Heart left ventricle (tissue), 13 donors: ENCODE measurements around the gene EIF2S3.

ENCODE experiments used
- POLR2A ChIP-seq, 2 donors: fragments of 450-650 bp; IDR thresholded peaks; one replicate each; pipeline ENCODE4 v1.6.1; 2017; ENCODE audit warnings: antibody characterized with exemption in 2 of 2, mild to moderate bottlenecking in 2 of 2, moderate library complexity in 2 of 2
- TF ChIP-seq, protein P1 (sequence below), 12 donors: fragments of 200-600 bp; sonication (generic) in 4 of 12; IDR thresholded peaks; one replicate each; pipeline versions ENCODE4 v1.5.0 to v1.8.0; 2018 to 2022; ENCODE audit warnings: antibody characterized with exemption in 12 of 12, mild to moderate bottlenecking in 5 of 12
- donor health status: ischemic (EF 13 %, LVEDD 7.1; RV severe dilation, severe dysfunction).
- donor health status: DM: no; HTN: yes; CAD: no.
- donor health status: DM: no; HTN: no; CAD: no.
- donor health status: ischemic (EF 25% LVEDD 6.9; RV normal size, moderate dysfunction).
- donor health status: ischemic (EF 25% LVEDD 5.7; RV mildly dilated, moderate dysfunction).
- donor health status: ischemic (EF 35%, LVEDD 5.7; RV mildly dilated, moderate dysfunction).
- donor health status: nonischemic (EF 11% LVEDD 7.7; RV severe dilation, severe dysfunction).
- donor health status: DM: yes; HTN: yes; CAD: no.
- donor health status: PGD.
- donor health status: ischemic (EF 29% LVEDD 5.4; RV normal size, mild dysfunction).
- donor health status: nonischemic (EF 23%, LVEDD 6.1; RV moderate dilation, normal function).

DNA sequence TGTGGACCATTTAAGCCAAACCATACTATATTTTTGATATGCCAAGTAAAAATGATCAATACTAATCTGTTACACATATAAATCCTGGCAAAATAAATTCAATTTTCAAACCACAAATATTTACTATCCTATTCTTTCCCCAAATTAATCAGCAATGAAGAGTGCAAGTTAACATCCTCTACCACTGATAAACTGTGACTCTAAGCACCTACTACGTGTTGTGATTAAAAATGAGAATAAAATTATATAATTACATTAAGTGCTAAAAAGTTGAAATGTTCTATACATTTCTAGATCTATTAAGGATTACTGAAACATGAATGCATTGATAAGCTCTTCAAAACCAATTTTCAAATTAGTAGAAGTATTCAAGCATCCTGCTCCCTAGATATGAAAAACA is 31.2 kb upstream of the EIF2S3 start:
- TF ChIP-seq, protein P1, sequence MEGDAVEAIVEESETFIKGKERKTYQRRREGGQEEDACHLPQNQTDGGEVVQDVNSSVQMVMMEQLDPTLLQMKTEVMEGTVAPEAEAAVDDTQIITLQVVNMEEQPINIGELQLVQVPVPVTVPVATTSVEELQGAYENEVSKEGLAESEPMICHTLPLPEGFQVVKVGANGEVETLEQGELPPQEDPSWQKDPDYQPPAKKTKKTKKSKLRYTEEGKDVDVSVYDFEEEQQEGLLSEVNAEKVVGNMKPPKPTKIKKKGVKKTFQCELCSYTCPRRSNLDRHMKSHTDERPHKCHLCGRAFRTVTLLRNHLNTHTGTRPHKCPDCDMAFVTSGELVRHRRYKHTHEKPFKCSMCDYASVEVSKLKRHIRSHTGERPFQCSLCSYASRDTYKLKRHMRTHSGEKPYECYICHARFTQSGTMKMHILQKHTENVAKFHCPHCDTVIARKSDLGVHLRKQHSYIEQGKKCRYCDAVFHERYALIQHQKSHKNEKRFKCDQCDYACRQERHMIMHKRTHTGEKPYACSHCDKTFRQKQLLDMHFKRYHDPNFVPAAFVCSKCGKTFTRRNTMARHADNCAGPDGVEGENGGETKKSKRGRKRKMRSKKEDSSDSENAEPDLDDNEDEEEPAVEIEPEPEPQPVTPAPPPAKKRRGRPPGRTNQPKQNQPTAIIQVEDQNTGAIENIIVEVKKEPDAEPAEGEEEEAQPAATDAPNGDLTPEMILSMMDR (IDR thresholded peaks at IDR 0.05), result no peak
- TF ChIP-seq POLR2A (IDR thresholded peaks at IDR 0.05), result no peak
